Endothelial cell (in vitro differentiated cells): ENCODE measurements around the gene STMN1. TPM values are rescaled to one million over a fixed set of nuclear protein-coding genes. Genes with fewer than 3 reads are reported as not detected.

Experiments
- DNase-seq: peaks from one replicate; pipeline ENCODE4 v3.0.0; 2021; ENCODE audit warnings: low spot score
- H3K27ac Mint-ChIP-seq: one replicate; pipeline ENCODE4 v1.8.0; 2021; ENCODE audit warnings: mixed read lengths, inconsistent platforms; ENCODE audit not compliant: unreplicated experiment
- H3K27me3 Mint-ChIP-seq: one replicate; pipeline ENCODE4 v1.8.0; 2021; ENCODE audit warnings: mild to moderate bottlenecking, moderate library complexity, mixed read lengths, inconsistent platforms; ENCODE audit not compliant: unreplicated experiment
- H3K36me3 Mint-ChIP-seq: one replicate; pipeline ENCODE4 v1.8.0; 2021; ENCODE audit warnings: mild to moderate bottlenecking, low read depth, mixed read lengths, inconsistent platforms; ENCODE audit not compliant: unreplicated experiment
- H3K4me1 Mint-ChIP-seq: one replicate; pipeline ENCODE4 v1.8.0; 2021; ENCODE audit warnings: mild to moderate bottlenecking, mixed read lengths, inconsistent platforms; ENCODE audit not compliant: unreplicated experiment
- H3K4me3 Mint-ChIP-seq: one replicate; pipeline ENCODE4 v1.8.0; 2021; ENCODE audit warnings: mild to moderate bottlenecking, mixed read lengths, inconsistent platforms; ENCODE audit not compliant: unreplicated experiment
- H3K9me3 Mint-ChIP-seq: one replicate; pipeline ENCODE4 v1.8.0; 2021; ENCODE audit warnings: mixed read lengths, inconsistent platforms; ENCODE audit not compliant: unreplicated experiment
- total RNA-seq: library from RNA; stranded (reverse); fragmentation: NEBNext Ultra II Directional; extraction: Animal tissue kit (Norgen Biotek cat#: 25700); gene quantifications from one replicate; pipeline ENCODE4 v1.2.1, GENCODE V29; 2021; ENCODE audit not compliant: unreplicated experiment
- TF ChIP-seq, protein P1 (sequence below): fragments of 200-600 bp; sonication (generic); IDR thresholded peaks from one replicate; pipeline ENCODE4 v1.5.0; 2021; ENCODE audit warnings: antibody characterized with exemption; ENCODE audit not compliant: unreplicated experiment

The STMN1 gene
- total RNA-seq, 1 donor from 2014 or later = 972 TPM

DNA sequence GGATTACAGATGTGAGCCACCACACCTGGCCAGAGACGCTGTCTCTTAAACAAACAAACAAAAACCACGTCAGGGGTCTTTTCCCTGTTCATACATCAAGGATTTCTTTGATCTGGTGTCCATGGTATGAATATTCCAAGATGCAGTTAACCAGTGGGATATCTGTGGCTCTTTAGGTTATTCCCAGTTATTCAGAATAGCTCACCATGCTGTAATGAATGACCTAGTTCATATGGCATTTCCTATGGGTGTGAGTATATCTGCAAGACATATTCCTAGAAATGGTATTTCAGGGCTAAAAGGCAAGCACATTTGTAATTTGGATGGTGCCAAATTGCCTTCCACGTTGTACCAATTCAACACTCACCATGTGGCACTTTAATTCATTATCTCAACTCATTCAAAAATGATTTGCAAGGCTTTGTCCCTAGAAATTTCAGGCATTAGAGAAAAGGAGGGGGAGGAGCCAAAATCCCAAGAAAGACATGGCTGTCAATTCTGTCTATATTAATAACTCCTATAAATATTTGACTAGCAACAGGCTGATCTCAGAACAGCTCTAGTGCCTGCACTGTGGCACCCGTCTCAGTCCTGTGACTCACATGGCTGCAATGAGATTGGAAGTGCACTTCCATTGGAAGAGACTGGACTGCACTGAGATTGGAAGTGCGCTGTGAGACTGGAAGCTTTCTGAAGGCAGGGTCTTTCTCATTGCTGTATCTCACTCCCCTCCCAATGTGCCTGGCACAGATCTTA, 6.0 kb upstream of the STMN1 start:
- Mint-ChIP-seq H3K4me1 (peaks cover 3% of the 10 kb centered on the region), H3K4me3 (no peak overlapping the region), H3K27ac (no peak overlapping the region), H3K36me3 (no peaks in the 10 kb centered on the region), H3K9me3 (no peaks in the 10 kb centered on the region), H3K27me3 (peaks cover 3% of the 10 kb centered on the region)
- TF ChIP-seq, protein P1, sequence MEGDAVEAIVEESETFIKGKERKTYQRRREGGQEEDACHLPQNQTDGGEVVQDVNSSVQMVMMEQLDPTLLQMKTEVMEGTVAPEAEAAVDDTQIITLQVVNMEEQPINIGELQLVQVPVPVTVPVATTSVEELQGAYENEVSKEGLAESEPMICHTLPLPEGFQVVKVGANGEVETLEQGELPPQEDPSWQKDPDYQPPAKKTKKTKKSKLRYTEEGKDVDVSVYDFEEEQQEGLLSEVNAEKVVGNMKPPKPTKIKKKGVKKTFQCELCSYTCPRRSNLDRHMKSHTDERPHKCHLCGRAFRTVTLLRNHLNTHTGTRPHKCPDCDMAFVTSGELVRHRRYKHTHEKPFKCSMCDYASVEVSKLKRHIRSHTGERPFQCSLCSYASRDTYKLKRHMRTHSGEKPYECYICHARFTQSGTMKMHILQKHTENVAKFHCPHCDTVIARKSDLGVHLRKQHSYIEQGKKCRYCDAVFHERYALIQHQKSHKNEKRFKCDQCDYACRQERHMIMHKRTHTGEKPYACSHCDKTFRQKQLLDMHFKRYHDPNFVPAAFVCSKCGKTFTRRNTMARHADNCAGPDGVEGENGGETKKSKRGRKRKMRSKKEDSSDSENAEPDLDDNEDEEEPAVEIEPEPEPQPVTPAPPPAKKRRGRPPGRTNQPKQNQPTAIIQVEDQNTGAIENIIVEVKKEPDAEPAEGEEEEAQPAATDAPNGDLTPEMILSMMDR = no peak
- DNase-seq = no peak

DNA sequence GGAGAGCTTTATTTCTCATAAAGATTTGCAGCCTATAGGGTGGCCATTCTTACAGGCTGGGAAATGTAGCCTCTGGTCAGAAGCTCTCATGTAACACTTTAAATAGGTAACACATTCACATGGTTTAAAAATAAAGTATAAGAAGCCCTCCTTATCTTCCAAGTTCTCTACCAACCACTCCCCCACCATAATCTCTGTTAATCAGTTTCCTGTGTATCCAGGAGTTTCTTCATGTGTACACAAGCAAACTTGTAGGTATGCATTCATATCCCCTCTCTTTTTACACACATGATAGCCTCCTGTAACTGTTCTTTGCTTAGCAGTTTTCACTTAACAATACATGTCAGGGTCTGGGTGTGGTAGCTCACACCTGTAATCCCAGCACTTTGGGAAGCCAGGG, 4.9 kb upstream of the STMN1 start:
- Mint-ChIP-seq H3K27me3 (peaks cover 11% of the 10 kb centered on the region), H3K9me3 (no peaks in the 10 kb centered on the region), H3K4me1 (peaks cover 7% of the 10 kb centered on the region), H3K36me3 (no peaks in the 10 kb centered on the region), H3K4me3 (no peak overlapping the region), H3K27ac (no peak overlapping the region)
- TF ChIP-seq, protein P1 = no peak
- DNase-seq = no peak

DNA sequence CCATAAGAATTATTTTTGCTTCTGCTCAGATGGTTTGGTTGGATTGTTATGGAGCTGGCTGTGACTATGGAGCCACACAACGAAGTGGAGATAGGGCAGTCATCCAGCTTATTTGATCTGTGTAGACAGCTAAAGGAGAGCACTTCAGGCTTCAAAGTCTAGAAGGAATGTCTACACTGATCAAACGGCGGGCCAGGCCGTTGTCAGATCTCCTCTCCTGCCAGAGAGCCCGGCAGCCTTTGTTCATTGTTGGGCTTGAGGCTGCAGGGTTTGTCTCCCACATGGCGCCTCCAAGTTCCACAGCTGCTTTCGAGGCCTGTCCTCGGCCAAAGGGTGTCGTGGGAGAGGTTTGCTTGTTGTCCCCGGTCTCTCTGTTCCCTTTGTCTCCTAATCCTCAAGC, 2.8 kb upstream of the STMN1 start:
- no peak for DNase-seq
- H3K27ac Mint-ChIP-seq = no peak overlapping the region
- H3K9me3 Mint-ChIP-seq = no peaks in the 10 kb centered on the region
- H3K27me3 Mint-ChIP-seq = peaks cover 13% of the 10 kb centered on the region
- H3K4me1 Mint-ChIP-seq = peaks cover 16% of the 10 kb centered on the region
- peaks cover 7% of the 10 kb centered on the region for H3K36me3 Mint-ChIP-seq
- TF ChIP-seq, protein P1 = no peak
- H3K4me3 Mint-ChIP-seq = no peak overlapping the region

DNA sequence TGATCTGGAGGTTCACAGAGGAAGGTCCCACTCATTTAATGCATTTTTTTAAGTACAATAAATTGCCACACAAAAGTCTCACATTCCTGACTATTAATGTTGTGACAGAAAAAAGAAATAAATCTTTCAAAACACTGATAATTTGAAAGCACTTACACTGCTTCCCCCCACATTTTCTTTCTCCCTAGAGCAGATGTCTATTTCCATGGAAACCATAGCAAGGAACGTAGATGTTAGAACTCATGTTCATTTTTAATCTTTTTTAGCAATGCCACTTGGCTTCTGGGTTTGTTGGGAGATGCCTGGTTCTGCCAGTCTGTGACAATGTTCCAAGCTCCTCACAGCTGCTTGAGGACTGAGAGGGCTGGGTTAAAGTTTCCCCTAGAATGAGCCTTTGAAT, 1.9 kb upstream of the STMN1 start:
- H3K27me3 Mint-ChIP-seq = peaks cover 13% of the 10 kb centered on the region
- no peak for DNase-seq
- TF ChIP-seq, protein P1 = no peak
- H3K4me3 Mint-ChIP-seq = peak overlapping the region; percentile 6
- no peak overlapping the region for H3K27ac Mint-ChIP-seq
- peaks cover 13% of the 10 kb centered on the region for H3K36me3 Mint-ChIP-seq
- peaks cover 21% of the 10 kb centered on the region for H3K4me1 Mint-ChIP-seq
- no peaks in the 10 kb centered on the region for H3K9me3 Mint-ChIP-seq

DNA sequence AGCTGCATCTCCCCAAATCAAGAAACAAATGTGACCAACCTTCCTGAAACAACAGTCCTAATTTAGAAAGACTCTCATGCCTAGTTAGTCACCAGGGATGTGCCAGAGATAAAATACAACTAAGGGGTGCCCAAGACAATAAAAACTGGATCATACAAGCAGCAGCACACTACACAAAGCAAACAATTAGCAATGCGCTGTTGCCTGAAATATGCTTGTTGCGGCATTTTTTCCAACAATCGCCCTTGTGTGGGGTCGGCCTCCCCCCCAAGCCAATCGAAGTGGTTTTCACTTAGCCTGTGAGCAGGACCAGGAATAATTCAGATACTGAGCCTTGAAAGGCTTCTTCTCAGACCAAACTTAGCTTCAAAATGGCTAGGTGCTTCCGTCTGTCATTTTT, 1.4 kb upstream of the STMN1 start:
- peaks cover 16% of the 10 kb centered on the region for H3K36me3 Mint-ChIP-seq
- no peaks in the 10 kb centered on the region for H3K9me3 Mint-ChIP-seq
- H3K4me1 Mint-ChIP-seq = peaks cover 23% of the 10 kb centered on the region
- no peak for DNase-seq
- peak overlapping the region; percentile 57 for H3K27ac Mint-ChIP-seq
- H3K4me3 Mint-ChIP-seq = peak overlapping the region; percentile 88
- TF ChIP-seq, protein P1 = no peak
- peaks cover 13% of the 10 kb centered on the region for H3K27me3 Mint-ChIP-seq
